Activated T-cell treated with anti-CD3 and anti-CD28 coated beads, Interleukin-2, amount 50 U/mL, for 72 hours (primary cell): ENCODE data around the gene CHST1. TPM values are rescaled to one million over a fixed set of nuclear protein-coding genes. Genes with fewer than 3 reads are reported as not detected.

Experiments
- ATAC-seq, 2 donors: fragments of 150-1000 bp; cut with Tn5 transposase; replicated peaks in 1 of 2; 2 replicates each; pipeline ENCODE4 v1.10.0; 2021; ENCODE audit warnings: moderate library complexity in 2 of 2, mild to moderate bottlenecking in 1 of 2
- DNase-seq, 2 donors: peaks; one replicate each; pipeline ENCODE4 v3.0.0; 2021 to 2022; ENCODE audit warnings: mixed read lengths in 1 of 2
- H3K27ac Mint-ChIP-seq: one replicate; pipeline ENCODE4 v1.8.0; 2022; ENCODE audit warnings: mild to moderate bottlenecking, moderate library complexity, mixed read lengths
- H3K27me3 Mint-ChIP-seq: one replicate; pipeline ENCODE4 v1.8.0; 2022; ENCODE audit warnings: low read depth, mixed read lengths
- H3K36me3 Mint-ChIP-seq, 2 donors: one replicate each; pipeline ENCODE4 v1.8.0; 2022; ENCODE audit warnings: mixed read lengths in 2 of 2, mild to moderate bottlenecking in 1 of 2; ENCODE audit not compliant: insufficient read depth in 2 of 2
- H3K4me1 Mint-ChIP-seq: one replicate; pipeline ENCODE4 v1.8.0; 2022; ENCODE audit warnings: low read depth, mixed read lengths
- H3K4me3 Mint-ChIP-seq, 2 donors: one replicate each; pipeline ENCODE4 v1.8.0; 2022; ENCODE audit warnings: mild to moderate bottlenecking in 2 of 2, mixed read lengths in 2 of 2, moderate library complexity in 2 of 2
- H3K9me3 Mint-ChIP-seq, 2 donors: one replicate each; pipeline ENCODE4 v1.8.0; 2022; ENCODE audit warnings: mixed read lengths in 2 of 2
- total RNA-seq, 2 donors: library from RNA; stranded (reverse); gene quantifications; one replicate each; pipeline ENCODE4 v1.2.3, GENCODE V29; 2022

CHST1 gene
- total RNA-seq, 2 donors from 2014 or later = 0.10 TPM; not detected in 1

- no peak for ATAC-seq
These were observed 14.3 kb downstream of the CHST1 start for GRCh38 chr11:45651156-45651555.

GRCh38 chr11:45650166-45651095 lies 15.0 kb downstream of the CHST1 start:
- no peak for ATAC-seq
- Mint-ChIP-seq H3K9me3 (no peaks in the 10 kb centered on the region), H3K4me1 (peaks cover 30% of the 10 kb centered on the region), H3K27ac (no peak overlapping the region), H3K27me3 (peaks cover 36% of the 10 kb centered on the region), H3K36me3 (no peaks in the 10 kb centered on the region), H3K4me3 (peak overlapping the region in 1 of 2 donors; percentile 20)
- no peak for DNase-seq

More at GRCh38 chr11:45651156-45651555, 14.3 kb downstream of the CHST1 start:
- Mint-ChIP-seq H3K4me1 (peaks cover 31% of the 10 kb centered on the region), H3K36me3 (no peaks in the 10 kb centered on the region), H3K4me3 (no peak overlapping the region), H3K27ac (no peak overlapping the region), H3K27me3 (peaks cover 36% of the 10 kb centered on the region), H3K9me3 (no peaks in the 10 kb centered on the region)
- no peak for DNase-seq

- DNase-seq (no peak), ATAC-seq (no peak)
- peaks cover 36% of the 10 kb centered on the region for H3K27me3 Mint-ChIP-seq
- peaks cover 25% of the 10 kb centered on the region for H3K4me1 Mint-ChIP-seq
- H3K4me3 Mint-ChIP-seq = peak overlapping the region in 1 of 2 donors; percentile 20
- no peaks in the 10 kb centered on the region for H3K36me3 Mint-ChIP-seq
- no peaks in the 10 kb centered on the region for H3K9me3 Mint-ChIP-seq
- H3K27ac Mint-ChIP-seq = no peak overlapping the region
These were observed 15.8 kb downstream of the CHST1 start for GRCh38 chr11:45649544-45650165.

GRCh38 chr11:45648931-45649330 lies 16.5 kb downstream of the CHST1 start:
- Mint-ChIP-seq H3K27ac (no peak overlapping the region), H3K4me3 (no peak overlapping the region), H3K36me3 (no peaks in the 10 kb centered on the region), H3K9me3 (no peaks in the 10 kb centered on the region), H3K4me1 (peaks cover 25% of the 10 kb centered on the region), H3K27me3 (peaks cover 40% of the 10 kb centered on the region)
- DNase-seq = no peak
- ATAC-seq = no peak

- DNase-seq (no peak), ATAC-seq (no peak)
- peaks cover 25% of the 10 kb centered on the region for H3K4me1 Mint-ChIP-seq
- no peaks in the 10 kb centered on the region for H3K9me3 Mint-ChIP-seq
- H3K27ac Mint-ChIP-seq = no peak overlapping the region
- no peak overlapping the region for H3K4me3 Mint-ChIP-seq
- H3K27me3 Mint-ChIP-seq = peaks cover 45% of the 10 kb centered on the region
- H3K36me3 Mint-ChIP-seq = no peaks in the 10 kb centered on the region
These were observed 17.6 kb downstream of the CHST1 start for GRCh38 chr11:45647786-45648185.

GRCh38 chr11:45647329-45647728 lies 18.1 kb downstream of the CHST1 start:
- Mint-ChIP-seq H3K36me3 (no peaks in the 10 kb centered on the region), H3K27me3 (peaks cover 43% of the 10 kb centered on the region), H3K9me3 (no peaks in the 10 kb centered on the region), H3K4me3 (no peak overlapping the region), H3K27ac (no peak overlapping the region), H3K4me1 (peaks cover 25% of the 10 kb centered on the region)
- ATAC-seq (peak; percentile 53 to 76), DNase-seq (no peak)

GRCh38 chr11:45646275-45646927 lies 19.0 kb downstream of the CHST1 start:
- DNase-seq = no peak
- no peak overlapping the region for H3K27ac Mint-ChIP-seq
- no peaks in the 10 kb centered on the region for H3K36me3 Mint-ChIP-seq
- H3K4me1 Mint-ChIP-seq = peaks cover 25% of the 10 kb centered on the region
- H3K9me3 Mint-ChIP-seq = no peaks in the 10 kb centered on the region
- H3K27me3 Mint-ChIP-seq = peaks cover 38% of the 10 kb centered on the region
- no peak overlapping the region for H3K4me3 Mint-ChIP-seq
- ATAC-seq = peak; percentile 53 to 71

GRCh38 chr11:45644981-45645889 lies 20.2 kb downstream of the CHST1 start:
- Mint-ChIP-seq H3K36me3 (no peaks in the 10 kb centered on the region), H3K27ac (no peak overlapping the region), H3K4me1 (peaks cover 20% of the 10 kb centered on the region), H3K27me3 (peaks cover 32% of the 10 kb centered on the region), H3K9me3 (no peaks in the 10 kb centered on the region), H3K4me3 (no peak overlapping the region)
- ATAC-seq (no peak), DNase-seq (no peak)

- ATAC-seq (no peak), DNase-seq (no peak)
- Mint-ChIP-seq H3K4me1 (peaks cover 18% of the 10 kb centered on the region), H3K9me3 (peaks cover 0 to 2% of the 10 kb centered on the region in 2 donors), H3K27me3 (peaks cover 34% of the 10 kb centered on the region), H3K4me3 (no peak overlapping the region), H3K36me3 (peaks cover under 1 to 2% of the 10 kb centered on the region in 2 donors), H3K27ac (no peak overlapping the region)
These were observed 21.7 kb downstream of the CHST1 start for GRCh38 chr11:45643598-45644260.

GRCh38 chr11:45641961-45642360 lies 23.5 kb downstream of the CHST1 start:
- DNase-seq (no peak), ATAC-seq (no peak)
- H3K27ac Mint-ChIP-seq = no peak overlapping the region
- no peak overlapping the region for H3K4me3 Mint-ChIP-seq
- peaks cover 0 to 3% of the 10 kb centered on the region in 2 donors for H3K9me3 Mint-ChIP-seq
- peaks cover 2 to 4% of the 10 kb centered on the region in 2 donors for H3K36me3 Mint-ChIP-seq
- H3K27me3 Mint-ChIP-seq = peaks cover 31% of the 10 kb centered on the region
- H3K4me1 Mint-ChIP-seq = peaks cover 4% of the 10 kb centered on the region

GRCh38 chr11:45638051-45638450 lies 27.4 kb downstream of the CHST1 start:
- DNase-seq = no peak
- H3K4me3 Mint-ChIP-seq = no peak overlapping the region
- H3K4me1 Mint-ChIP-seq = no peaks in the 10 kb centered on the region
- peaks cover 0 to 3% of the 10 kb centered on the region in 2 donors for H3K9me3 Mint-ChIP-seq
- H3K27ac Mint-ChIP-seq = no peak overlapping the region
- peaks cover 2 to 4% of the 10 kb centered on the region in 2 donors for H3K36me3 Mint-ChIP-seq
- no peak for ATAC-seq
- peaks cover 19% of the 10 kb centered on the region for H3K27me3 Mint-ChIP-seq

GRCh38 chr11:45635907-45636306 lies 29.5 kb downstream of the CHST1 start:
- H3K9me3 Mint-ChIP-seq = peaks cover 0 to 3% of the 10 kb centered on the region in 2 donors
- DNase-seq (no peak), ATAC-seq (no peak)
- no peak overlapping the region for H3K4me3 Mint-ChIP-seq
- H3K27ac Mint-ChIP-seq = no peak overlapping the region
- no peaks in the 10 kb centered on the region for H3K4me1 Mint-ChIP-seq
- peaks cover 2 to 4% of the 10 kb centered on the region in 2 donors for H3K36me3 Mint-ChIP-seq
- H3K27me3 Mint-ChIP-seq = peaks cover 19% of the 10 kb centered on the region
